Ascending aorta (tissue), 2 donors: ENCODE results near the gene NUFIP1. TPM values are rescaled to one million over a fixed set of nuclear protein-coding genes. Genes with fewer than 3 reads are reported as not detected.
A peak's percentile ranks its signal among the peaks of the same experiment; 100 is the strongest.

Source experiments
- DNase-seq, 2 donors: peaks; one replicate each; pipeline ENCODE4 v3.0.0-alpha.2; 2019; ENCODE audit warnings: low spot score in 2 of 2
- H3K27ac ChIP-seq, 2 donors: fragments of 200-600 bp; sonication (generic); one replicate each; pipeline ENCODE4 v1.5.1; 2016 to 2017; ENCODE audit warnings: mild to moderate bottlenecking in 1 of 2
- H3K27me3 ChIP-seq: fragments of 200-600 bp; sonication (generic); one replicate; pipeline ENCODE4 v1.5.1; 2017
- H3K36me3 ChIP-seq, 2 donors: fragments of 200-600 bp; sonication (generic); one replicate each; pipeline ENCODE4 v1.5.1; 2016
- H3K4me1 ChIP-seq, 2 donors: fragments of 200-600 bp; sonication (generic); one replicate each; pipeline ENCODE4 v1.5.1; 2016 to 2017; ENCODE audit warnings: mild to moderate bottlenecking in 1 of 2
- H3K4me3 ChIP-seq, 2 donors: fragments of 200-600 bp; sonication (generic); one replicate each; pipeline ENCODE4 v1.5.1; 2016 to 2017; ENCODE audit warnings: mild to moderate bottlenecking in 1 of 2
- H3K9me3 ChIP-seq, 2 donors: fragments of 200-600 bp; sonication (generic); one replicate each; pipeline ENCODE4 v1.5.1; 2016
- intact Hi-C: fragments of 100-400 bp; cut with DNase I; formaldehyde crosslinking; loops from one replicate; pipeline ENCODE4 v1.15.1; 2023
- total RNA-seq: library from RNA; depleted of rRNA; stranded (reverse); fragments of >200 nt; gene quantifications from one replicate; pipeline ENCODE4 v1.1.0, GENCODE V29; 2016
- TF ChIP-seq, protein P1 (sequence below), 3 experiments: fragments of 200-600 bp in 2 of 3; fragments of 450-650 bp in 1 of 3; sonication (generic) in 2 of 3; IDR thresholded peaks; one replicate each; pipeline ENCODE4 v1.5.1; 2016 to 2019; ENCODE audit warnings: antibody characterized with exemption in 3 of 3, mild to moderate bottlenecking in 1 of 3, moderate library complexity in 1 of 3

Gene NUFIP1
- total RNA-seq, 1 donor from 2014 or later = 3.1 TPM

DNA sequence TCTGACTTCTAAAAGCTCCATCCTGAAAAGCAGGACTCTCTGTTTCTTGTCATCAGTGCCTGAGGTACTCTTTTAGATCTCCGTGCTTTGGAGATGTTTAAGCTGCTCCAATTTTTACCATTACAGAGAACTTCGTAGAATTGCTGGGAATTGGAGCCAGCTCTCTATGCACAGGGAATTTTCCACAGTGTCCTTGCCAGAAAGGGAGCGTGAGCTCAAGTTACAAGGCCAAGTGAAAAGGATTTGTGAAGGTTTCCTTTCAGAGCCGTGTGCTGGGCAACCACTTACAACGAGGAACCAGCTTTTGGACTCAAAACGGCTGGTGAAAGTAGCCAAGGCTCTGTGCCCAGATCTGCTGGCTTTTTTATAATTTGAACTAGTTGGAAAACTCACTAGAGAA, 82.6 kb downstream of the NUFIP1 start:
- Histone ChIP-seq H3K27me3 (no peaks in the 10 kb centered on the region), H3K36me3 (no peaks in the 10 kb centered on the region), H3K4me3 (peak overlapping the region in 1 of 2 donors; percentile 21), H3K4me1 (peaks cover 20 to 37% of the 10 kb centered on the region in 2 donors), H3K9me3 (no peaks in the 10 kb centered on the region), H3K27ac (peak overlapping the region; percentile 74 to 75)
- intact Hi-C loops = loop anchor here (5.0 kb wide), 2 partner anchors 64 to 134 kb away; no protein-coding TSS in a partner anchor
- TF ChIP-seq, protein P1, sequence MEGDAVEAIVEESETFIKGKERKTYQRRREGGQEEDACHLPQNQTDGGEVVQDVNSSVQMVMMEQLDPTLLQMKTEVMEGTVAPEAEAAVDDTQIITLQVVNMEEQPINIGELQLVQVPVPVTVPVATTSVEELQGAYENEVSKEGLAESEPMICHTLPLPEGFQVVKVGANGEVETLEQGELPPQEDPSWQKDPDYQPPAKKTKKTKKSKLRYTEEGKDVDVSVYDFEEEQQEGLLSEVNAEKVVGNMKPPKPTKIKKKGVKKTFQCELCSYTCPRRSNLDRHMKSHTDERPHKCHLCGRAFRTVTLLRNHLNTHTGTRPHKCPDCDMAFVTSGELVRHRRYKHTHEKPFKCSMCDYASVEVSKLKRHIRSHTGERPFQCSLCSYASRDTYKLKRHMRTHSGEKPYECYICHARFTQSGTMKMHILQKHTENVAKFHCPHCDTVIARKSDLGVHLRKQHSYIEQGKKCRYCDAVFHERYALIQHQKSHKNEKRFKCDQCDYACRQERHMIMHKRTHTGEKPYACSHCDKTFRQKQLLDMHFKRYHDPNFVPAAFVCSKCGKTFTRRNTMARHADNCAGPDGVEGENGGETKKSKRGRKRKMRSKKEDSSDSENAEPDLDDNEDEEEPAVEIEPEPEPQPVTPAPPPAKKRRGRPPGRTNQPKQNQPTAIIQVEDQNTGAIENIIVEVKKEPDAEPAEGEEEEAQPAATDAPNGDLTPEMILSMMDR (IDR thresholded peaks at IDR 0.05) = no peak
- peak in 1 of 2 donors; percentile 74 for DNase-seq

DNA sequence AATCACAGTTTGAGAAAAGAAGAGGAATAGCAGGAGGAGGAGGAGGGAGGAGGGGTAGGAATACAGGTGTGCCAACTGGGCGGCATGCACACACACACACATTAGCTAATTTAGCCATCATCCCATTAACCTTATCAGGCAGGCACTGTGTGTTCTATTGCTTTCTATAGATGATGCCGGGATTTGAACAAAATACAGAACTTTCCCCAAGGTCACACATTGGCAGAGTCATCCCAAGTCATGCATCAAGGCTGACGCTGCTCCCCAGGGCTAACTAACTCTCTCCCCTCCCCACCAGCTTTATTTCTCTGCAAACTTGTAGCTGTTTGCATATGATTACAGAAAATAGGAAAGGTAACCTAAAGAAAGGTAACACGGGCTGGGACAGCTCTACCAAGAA, 83.0 kb downstream of the NUFIP1 start:
- Histone ChIP-seq H3K36me3 (no peaks in the 10 kb centered on the region), H3K27ac (peak overlapping the region; percentile 74 to 75), H3K4me1 (peaks cover 20 to 37% of the 10 kb centered on the region in 2 donors), H3K4me3 (peak overlapping the region in 1 of 2 donors; percentile 21), H3K9me3 (no peaks in the 10 kb centered on the region), H3K27me3 (no peaks in the 10 kb centered on the region)
- DNase-seq = no peak
- intact Hi-C loops = loop anchor here (5.0 kb wide), 2 partner anchors 64 to 134 kb away; no protein-coding TSS in a partner anchor
- TF ChIP-seq, protein P1 (IDR thresholded peaks at IDR 0.05) = no peak

DNA sequence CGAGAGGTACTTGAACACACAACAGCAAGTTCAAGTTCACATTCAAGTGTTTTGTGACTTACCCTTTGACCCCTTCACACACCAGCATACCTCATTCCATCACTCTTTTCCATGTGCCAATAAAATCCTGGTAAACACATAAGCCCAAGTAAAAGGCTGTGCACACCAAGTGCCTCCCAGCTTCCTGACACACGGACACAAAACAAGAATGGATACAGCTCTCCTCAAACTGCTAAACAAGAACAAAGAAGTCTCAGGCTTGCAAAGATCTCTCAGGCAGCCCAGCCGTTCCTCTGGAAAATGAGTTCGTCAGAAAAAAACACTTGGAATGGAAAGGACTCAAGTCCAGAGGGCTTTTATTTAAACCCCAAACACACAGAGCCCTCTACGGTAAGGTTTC, 83.7 kb downstream of the NUFIP1 start:
- no peak overlapping the region for H3K27ac ChIP-seq
- H3K9me3 ChIP-seq = no peaks in the 10 kb centered on the region
- H3K36me3 ChIP-seq = no peaks in the 10 kb centered on the region
- intact Hi-C loops = loop anchor here (2.0 to 5.0 kb wide), 3 partner anchors 13 to 133 kb away; no protein-coding TSS in a partner anchor
- H3K27me3 ChIP-seq = no peaks in the 10 kb centered on the region
- no peak overlapping the region for H3K4me3 ChIP-seq
- TF ChIP-seq, protein P1 (IDR thresholded peaks at IDR 0.05) = no peak
- H3K4me1 ChIP-seq = peaks cover 20 to 37% of the 10 kb centered on the region in 2 donors
- DNase-seq = no peak

DNA sequence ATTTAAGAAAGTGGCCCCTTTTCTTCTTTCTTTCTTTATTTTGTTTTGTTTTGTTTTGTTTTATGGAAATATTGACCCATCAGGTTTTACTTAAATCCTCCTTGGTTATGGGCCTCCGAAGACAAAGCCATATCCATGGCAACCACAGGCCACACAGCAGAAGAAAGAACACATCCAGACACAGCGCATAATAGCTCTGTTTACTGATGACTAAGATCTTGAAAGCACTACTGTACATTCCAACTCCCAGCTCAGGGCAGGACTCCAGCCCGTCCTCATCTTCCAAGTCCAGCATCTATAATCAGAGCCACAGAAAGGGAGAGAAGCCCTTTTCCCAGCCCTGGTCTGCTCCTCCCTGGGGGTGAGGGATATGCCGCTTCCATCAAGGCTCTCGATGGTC, 84.3 kb downstream of the NUFIP1 start:
- Histone ChIP-seq H3K4me3 (no peak overlapping the region), H3K4me1 (peaks cover 20 to 37% of the 10 kb centered on the region in 2 donors), H3K27ac (peak overlapping the region; percentile 75 to 76), H3K36me3 (no peaks in the 10 kb centered on the region), H3K27me3 (no peaks in the 10 kb centered on the region), H3K9me3 (no peaks in the 10 kb centered on the region)
- DNase-seq = peak in 1 of 2 donors; percentile 81
- TF ChIP-seq, protein P1 (IDR thresholded peaks at IDR 0.05) = no peak
- intact Hi-C loops = loop anchor here (2.0 to 5.0 kb wide), 3 partner anchors 14 to 133 kb away; no protein-coding TSS in a partner anchor

DNA sequence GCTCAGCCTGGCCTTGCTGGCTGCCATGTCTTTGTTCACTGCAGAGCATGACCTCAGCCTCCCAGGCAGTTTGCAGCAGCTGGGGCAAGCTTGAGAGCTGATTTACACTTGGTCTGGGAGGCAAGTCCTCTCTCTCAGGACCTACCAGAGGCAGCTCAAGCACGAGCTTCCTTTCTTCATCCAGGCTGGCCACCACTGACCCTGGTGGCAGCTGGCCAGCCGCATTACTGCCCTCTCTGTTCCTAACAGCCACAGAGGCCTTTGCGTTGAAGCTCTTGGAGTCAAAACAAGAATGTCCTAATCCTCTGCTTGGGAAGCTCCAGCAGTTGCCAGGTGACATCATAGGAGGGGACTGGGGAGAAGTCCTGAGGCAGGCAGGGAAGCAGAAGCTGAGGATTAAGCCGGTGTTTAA, 85.7 kb downstream of the NUFIP1 start:
- peak; percentile 26 to 90 for DNase-seq
- Histone ChIP-seq H3K27ac (peak overlapping the region; percentile 75 to 76), H3K36me3 (no peaks in the 10 kb centered on the region), H3K27me3 (no peaks in the 10 kb centered on the region), H3K9me3 (no peaks in the 10 kb centered on the region), H3K4me3 (no peak overlapping the region), H3K4me1 (peaks cover 20 to 37% of the 10 kb centered on the region in 2 donors)
- intact Hi-C loops = no loop called here
- TF ChIP-seq, protein P1 (IDR thresholded peaks at IDR 0.05) = no peak
